ENCODE measurements around the gene BCAR1. TPM values are rescaled to one million over a fixed set of nuclear protein-coding genes. Genes with fewer than 3 reads are reported as not detected.

BCAR1 gene
- total RNA-seq, 4 donors from 2014 or later, result 26.5 to 39.2 (median 30.9) TPM

GRCh38 chr16:75189638-75190245 lies 61.7 kb downstream of the BCAR1 start:
- Histone ChIP-seq H3K27ac (no peak overlapping the region), H3K9me3 (no peaks in the 10 kb centered on the region), H3K4me1 (no peaks in the 10 kb centered on the region), H3K36me3 (no peaks in the 10 kb centered on the region), H3K27me3 (peaks cover 3% of the 10 kb centered on the region), H3K4me3 (no peak overlapping the region)
- WGBS, result 97% methylated on average over 7 of the region's 8 CpGs
- DNase-seq (ENCODE audit: low spot score in 2 of 2), result no peak
- TF ChIP-seq CTCF (IDR thresholded peaks at IDR 0.05), result no peak
- TF ChIP-seq POLR2A (IDR thresholded peaks at IDR 0.05), result no peak
- TF ChIP-seq EP300 (IDR thresholded peaks at IDR 0.05), result no peak
- no peak for TF ChIP-seq POLR2AphosphoS5 (IDR thresholded peaks at IDR 0.05)

GRCh38 chr16:75188832-75189477 lies 62.5 kb downstream of the BCAR1 start:
- Histone ChIP-seq H3K27ac (no peak overlapping the region), H3K36me3 (no peaks in the 10 kb centered on the region), H3K9me3 (no peaks in the 10 kb centered on the region), H3K4me1 (no peaks in the 10 kb centered on the region), H3K4me3 (no peak overlapping the region), H3K27me3 (peaks cover 3% of the 10 kb centered on the region)
- TF ChIP-seq POLR2AphosphoS5 (IDR thresholded peaks at IDR 0.05), result no peak
- TF ChIP-seq EP300 (IDR thresholded peaks at IDR 0.05), result no peak
- no peak for TF ChIP-seq CTCF (IDR thresholded peaks at IDR 0.05)
- TF ChIP-seq POLR2A (IDR thresholded peaks at IDR 0.05), result no peak
- 68% methylated on average over 14 of the region's 14 CpGs for WGBS
- no peak for DNase-seq (ENCODE audit: low spot score in 2 of 2)

- WGBS, result 43% methylated on average over 3 of the region's 3 CpGs
- DNase-seq (ENCODE audit: low spot score in 2 of 2), result no peak
- H3K27ac ChIP-seq, result no peak overlapping the region
Measured at GRCh38 chr16:75181630-75182029, 69.8 kb downstream of the BCAR1 start.

GRCh38 chr16:75179208-75179607 lies 72.2 kb downstream of the BCAR1 start:
- no peaks in the 10 kb centered on the region for H3K4me1 ChIP-seq
- no peak overlapping the region for H3K4me3 ChIP-seq
- TF ChIP-seq CTCF (IDR thresholded peaks at IDR 0.05) (no peak), POLR2AphosphoS5 (IDR thresholded peaks at IDR 0.05) (no peak), EP300 (IDR thresholded peaks at IDR 0.05) (no peak), POLR2A (IDR thresholded peaks at IDR 0.05) (no peak)
- H3K27ac ChIP-seq, result no peak overlapping the region
- 94% methylated on average over 6 of the region's 6 CpGs for WGBS
- no peak for DNase-seq (ENCODE audit: low spot score in 2 of 2)
- no peaks in the 10 kb centered on the region for H3K36me3 ChIP-seq
- H3K9me3 ChIP-seq, result peaks cover 24% of the 10 kb centered on the region
- no peaks in the 10 kb centered on the region for H3K27me3 ChIP-seq

More at GRCh38 chr16:75181630-75182029, 69.8 kb downstream of the BCAR1 start:
- Histone ChIP-seq H3K4me3 (no peak overlapping the region), H3K9me3 (peaks cover 11% of the 10 kb centered on the region), H3K36me3 (no peaks in the 10 kb centered on the region), H3K27me3 (no peaks in the 10 kb centered on the region), H3K4me1 (no peaks in the 10 kb centered on the region)
- TF ChIP-seq CTCF (IDR thresholded peaks at IDR 0.05) (no peak), POLR2A (IDR thresholded peaks at IDR 0.05) (no peak), EP300 (IDR thresholded peaks at IDR 0.05) (no peak), POLR2AphosphoS5 (IDR thresholded peaks at IDR 0.05) (no peak)

Other genes starting within 250 kb of the BCAR1 start
- gene LDHD, start 134.8 kb downstream of the BCAR1 start, total RNA-seq, result 10 to 100 TPM; 10.7 to 19.2 (median 14.0) TPM
- gene ZFP1, start 103.1 kb downstream of the BCAR1 start, total RNA-seq, result 1 to 10 TPM; 4.4 to 8.7 (median 6.8) TPM
- not detected for gene CTRB2, start 44.5 kb downstream of the BCAR1 start, total RNA-seq
- gene CTRB1, start 32.6 kb downstream of the BCAR1 start, total RNA-seq, result not detected
- gene CFDP1, start 181.9 kb upstream of the BCAR1 start, total RNA-seq, result 10 to 100 TPM; 36.7 to 81.4 (median 48.2) TPM
- gene TMEM170A, start 213.1 kb upstream of the BCAR1 start, total RNA-seq, result 10 to 100 TPM; 15.8 to 17.5 (median 16.5) TPM
- gene CHST6, start 243.8 kb upstream of the BCAR1 start, total RNA-seq, result under 1 TPM in 3 of 4 donors, not detected in 1; 0.17 to 0.73 (median 0.30) TPM

Measured in suprapubic skin (tissue), 4 donors.